Brain pericyte (primary cell): Measurements from ENCODE around the gene YOD1.

Experiments
- DNase-seq: peaks from one replicate; pipeline ENCODE4 v3.0.0-alpha.2; 2012; ENCODE audit warnings: low read depth, low spot score

YOD1 gene

DNA sequence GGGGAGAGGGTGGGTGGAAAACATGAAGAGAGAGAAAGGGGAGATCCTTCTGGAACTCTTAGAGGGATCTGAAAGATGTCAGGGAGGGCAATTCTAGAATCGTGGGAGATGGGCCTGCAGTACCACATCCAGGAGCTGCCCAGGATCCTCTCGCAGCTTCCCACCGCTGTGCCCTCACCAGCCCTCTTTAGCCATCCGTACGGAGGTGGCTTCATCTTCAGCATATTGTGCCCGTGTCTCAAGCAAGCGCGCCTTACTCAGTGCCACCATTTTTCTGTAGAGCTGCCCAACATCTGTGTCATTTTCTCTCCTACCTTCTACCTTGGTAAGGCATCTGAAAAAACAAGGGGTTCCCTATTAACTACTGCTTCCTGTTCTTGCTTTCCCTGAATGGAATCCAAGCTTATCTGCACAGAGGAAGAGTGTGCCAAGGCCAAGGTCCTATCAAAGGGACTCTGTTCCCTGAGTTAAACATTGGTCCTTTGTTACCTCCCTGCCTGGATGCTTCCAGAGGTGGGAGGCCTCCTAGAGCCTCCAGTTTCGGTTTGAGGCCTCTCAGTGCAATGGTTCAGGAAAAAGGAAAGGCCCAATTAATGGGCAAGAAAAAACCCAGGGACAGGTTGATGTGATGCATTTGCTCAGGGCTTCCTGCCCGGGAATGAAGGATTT lies 41.7 kb downstream of the YOD1 start:
- DNase-seq = no peak

DNA sequence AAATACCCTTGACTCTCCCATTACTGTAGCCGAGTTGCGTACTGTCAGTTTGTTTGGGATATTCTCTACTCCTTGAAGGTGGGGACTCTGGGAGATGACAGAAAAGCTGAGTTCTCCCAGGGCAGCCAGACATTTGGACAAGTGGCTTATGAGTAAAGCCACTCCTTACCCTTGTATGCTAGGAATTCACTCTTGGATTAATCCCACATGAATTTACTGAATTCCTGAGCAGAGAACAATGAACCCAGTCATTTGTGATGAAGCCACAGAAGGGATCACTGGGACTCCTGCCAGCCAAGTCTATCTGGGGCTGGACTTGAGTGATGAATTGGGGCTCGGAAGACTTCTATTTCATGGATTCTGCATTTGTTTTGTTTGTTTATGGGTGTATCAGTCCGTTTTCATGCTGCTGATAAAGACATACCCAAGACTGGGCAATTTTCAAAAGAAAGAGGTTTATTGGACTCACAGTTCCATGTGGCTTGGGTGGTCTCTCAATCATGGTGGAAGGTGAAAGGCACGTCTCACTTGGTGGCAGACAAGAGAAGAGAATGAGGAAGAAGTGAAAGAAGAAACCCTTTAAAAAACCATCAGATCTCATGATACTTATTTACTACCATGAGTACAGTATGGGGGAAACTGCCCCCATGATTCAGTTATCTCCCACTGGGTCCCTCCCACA lies 43.5 kb downstream of the YOD1 start:
- no peak for DNase-seq

DNA sequence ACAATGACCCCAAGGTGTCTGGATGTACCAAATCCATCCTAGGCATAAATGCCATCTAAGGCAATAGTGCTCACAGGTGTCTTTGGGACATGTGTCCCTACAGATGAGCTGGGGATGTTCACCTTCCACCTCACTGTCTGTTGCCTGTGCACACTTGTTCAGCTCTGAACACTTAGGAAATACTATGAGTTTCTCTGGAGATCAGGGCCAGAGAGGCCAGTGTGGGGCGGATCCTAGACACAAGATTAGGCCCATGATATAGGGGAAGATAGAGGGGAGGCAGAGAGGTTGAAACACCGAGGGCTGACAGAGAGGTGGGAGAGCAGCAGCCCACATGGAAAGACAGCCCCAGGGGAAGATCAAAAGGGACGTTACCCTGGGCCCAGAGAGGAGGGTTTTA lies 44.1 kb downstream of the YOD1 start:
- DNase-seq = no peak

- no peak for DNase-seq
These were observed 44.9 kb downstream of the YOD1 start for GRCh38 chr1:207006083-207006482.

DNA sequence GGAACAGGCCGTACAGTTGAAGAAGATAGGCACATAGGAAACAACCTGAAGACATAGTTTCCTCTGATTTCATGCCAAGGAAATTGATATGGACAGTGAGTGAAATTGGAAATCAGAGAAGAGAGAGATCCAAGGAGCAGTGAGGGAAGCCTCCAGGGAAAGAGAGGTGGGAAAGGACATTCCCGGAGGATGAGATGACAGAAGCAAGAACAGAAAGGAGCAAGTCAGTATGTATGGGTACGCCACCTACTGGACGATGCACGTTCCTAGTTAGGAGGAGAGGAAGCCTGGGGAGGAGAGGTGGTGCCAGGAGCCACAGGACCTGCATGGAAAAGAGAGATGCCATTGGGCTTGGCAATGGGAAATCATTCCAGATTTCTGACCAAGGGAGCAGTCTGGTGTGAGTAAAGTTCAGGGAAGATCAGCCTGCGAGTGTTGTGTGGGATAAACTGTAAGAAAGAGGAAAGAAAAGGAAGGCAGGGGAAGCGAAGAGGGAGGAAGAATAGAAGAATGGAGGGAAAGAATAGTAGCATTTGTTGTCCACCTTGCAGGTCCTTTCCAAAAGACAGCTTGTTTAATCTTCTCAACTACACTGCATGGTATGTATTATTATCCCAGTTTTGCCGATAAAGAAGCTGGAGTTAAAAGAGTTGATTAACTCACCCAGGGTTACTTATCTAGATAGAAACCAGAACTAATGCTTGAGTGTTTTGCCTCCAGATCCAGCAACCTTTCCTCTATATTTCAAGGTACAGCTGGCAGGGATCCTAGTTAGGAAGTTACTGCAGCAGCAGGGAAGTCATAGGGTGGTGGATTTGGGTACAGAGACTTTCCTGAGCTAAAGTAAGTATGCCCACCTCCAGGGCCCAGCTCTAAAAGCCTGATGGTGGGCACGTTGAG lies 45.8 kb downstream of the YOD1 start:
- no peak for DNase-seq

GRCh38 chr1:207003210-207003609 lies 47.8 kb downstream of the YOD1 start:
- no peak for DNase-seq

- no peak for DNase-seq
These were observed 48.3 kb downstream of the YOD1 start for GRCh38 chr1:207002724-207003146.

GRCh38 chr1:207001492-207002245 lies 49.3 kb downstream of the YOD1 start:
- DNase-seq = no peak

DNA sequence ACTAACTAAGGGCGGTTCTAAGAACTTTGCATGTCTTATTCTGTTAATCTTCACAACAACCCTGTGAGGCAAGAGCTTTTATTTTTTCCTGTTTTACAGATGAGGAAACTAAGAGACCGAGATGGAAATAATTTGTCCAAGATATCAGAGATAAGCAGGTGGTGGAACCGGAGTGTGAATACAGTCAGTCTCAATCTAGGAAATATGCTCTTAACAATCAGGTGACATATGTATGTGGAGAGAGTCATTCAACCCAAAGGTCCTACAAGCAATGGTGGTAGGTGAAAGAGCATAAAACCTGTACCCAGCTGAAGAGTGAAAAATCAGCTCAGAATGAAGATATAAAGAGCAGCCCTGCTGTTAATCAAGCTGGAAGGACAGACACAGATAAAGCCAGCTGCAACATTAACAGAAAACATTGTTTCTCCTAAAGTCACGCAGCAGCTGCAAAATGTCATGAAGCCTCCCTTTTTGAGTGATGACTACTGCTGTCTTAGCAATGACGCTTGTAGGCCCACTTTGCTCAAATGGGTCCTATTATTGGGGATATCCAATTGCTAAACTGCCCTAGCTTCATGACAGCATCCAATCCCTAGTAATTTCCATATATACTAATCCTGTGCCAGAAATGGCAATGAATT lies 50.2 kb downstream of the YOD1 start:
- no peak for DNase-seq

DNA sequence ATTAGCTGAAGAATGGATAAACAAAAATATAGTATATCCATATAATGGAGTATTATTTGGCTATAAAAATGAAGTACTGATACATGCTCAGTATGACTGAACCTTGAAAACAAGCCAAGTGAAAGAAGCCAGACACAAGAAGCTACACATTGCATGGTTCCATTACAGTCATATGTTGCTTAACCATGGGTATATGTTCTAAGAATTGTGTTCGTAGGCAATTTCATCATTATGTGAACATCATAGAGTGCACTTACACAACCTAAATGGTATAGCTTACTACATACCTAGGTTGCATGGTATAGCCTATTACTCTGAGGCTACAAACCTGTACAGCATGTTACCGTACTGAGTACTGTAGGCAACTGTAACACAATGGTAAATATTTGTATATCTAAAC lies 52.2 kb downstream of the YOD1 start:
- DNase-seq = no peak
